GM10248 (cell line): ENCODE measurements around the gene CCRL2.

Experiments used
- CTCF ChIA-PET: fragments of 300-600 bp; sonication (Branson Sonifier 250); formaldehyde crosslinking; extraction: SDS; loops from one replicate; lab custom pipeline; 2021; ENCODE audit warnings: antibody characterized with exemption; lab: Yijun Ruan, JAX
- POLR2A ChIA-PET: fragments of 350-650 bp; sonication (Branson Sonifier 250); formaldehyde crosslinking; extraction: SDS; loops from one replicate; lab custom pipeline; 2020; ENCODE audit warnings: antibody characterized with exemption; lab: Yijun Ruan, JAX
- DNase-seq: peaks from one replicate; pipeline ENCODE4 v3.0.0; 2012; ENCODE audit errors: extremely low spot score
- CTCF ChIP-seq: IDR thresholded peaks from 2 replicates; pipeline ENCODE4 v1.5.1; 2012; ENCODE audit warnings: mild to moderate bottlenecking, low read depth; ENCODE audit errors: extremely low read depth, missing control alignments, control extremely low read depth

Gene CCRL2

DNA sequence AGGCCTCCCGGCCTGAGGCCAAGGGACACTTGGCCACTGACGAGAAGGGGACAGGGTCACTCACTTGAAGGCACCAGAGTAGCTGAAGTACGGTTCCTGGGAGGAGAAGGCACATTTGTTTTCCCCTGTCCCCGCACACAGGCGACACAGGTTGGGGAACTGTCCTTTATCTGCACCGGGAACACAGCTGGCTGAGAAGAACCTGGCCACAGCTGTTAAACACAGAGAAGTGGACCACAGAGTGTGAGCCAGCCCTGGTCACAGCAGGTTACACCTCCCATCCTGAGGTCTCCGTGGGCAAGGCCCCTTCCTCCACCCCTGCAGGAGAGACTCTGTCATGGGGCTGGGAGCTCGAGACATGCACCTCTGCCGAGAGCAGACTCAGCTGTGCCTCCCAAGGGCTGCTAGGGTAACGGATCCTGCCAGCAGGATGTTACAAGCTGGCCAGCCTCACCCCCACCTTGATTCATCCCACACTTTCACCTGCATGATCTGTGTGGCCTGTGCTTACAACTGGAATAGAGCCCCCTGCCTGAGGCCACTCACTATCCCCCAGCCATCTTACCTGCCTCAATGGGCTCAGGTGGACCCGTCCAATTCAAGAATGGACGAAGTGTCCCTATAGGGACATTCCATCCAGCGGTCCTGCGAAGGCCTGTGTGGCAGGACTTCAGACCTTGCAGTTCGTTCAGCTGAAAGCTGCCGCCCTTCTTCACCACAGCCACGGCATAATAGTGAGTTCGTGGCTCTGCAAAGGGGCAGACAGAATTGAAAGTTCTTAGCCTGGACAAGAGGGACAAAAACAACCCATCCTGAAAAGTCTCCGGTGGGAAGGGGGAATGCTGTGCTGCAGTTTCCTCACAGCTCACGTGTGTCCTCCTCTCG, 48.4 kb downstream of the CCRL2 start:
- no peak for DNase-seq
- POLR2A ChIA-PET = no interaction called here
- TF ChIP-seq CTCF = no peak
- CTCF ChIA-PET = interaction anchor here (1.2 to 2.7 kb wide), 2 partner anchors 13 to 103 kb away, joined by 4 to 8 read pairs; no protein-coding TSS in a partner anchor

DNA sequence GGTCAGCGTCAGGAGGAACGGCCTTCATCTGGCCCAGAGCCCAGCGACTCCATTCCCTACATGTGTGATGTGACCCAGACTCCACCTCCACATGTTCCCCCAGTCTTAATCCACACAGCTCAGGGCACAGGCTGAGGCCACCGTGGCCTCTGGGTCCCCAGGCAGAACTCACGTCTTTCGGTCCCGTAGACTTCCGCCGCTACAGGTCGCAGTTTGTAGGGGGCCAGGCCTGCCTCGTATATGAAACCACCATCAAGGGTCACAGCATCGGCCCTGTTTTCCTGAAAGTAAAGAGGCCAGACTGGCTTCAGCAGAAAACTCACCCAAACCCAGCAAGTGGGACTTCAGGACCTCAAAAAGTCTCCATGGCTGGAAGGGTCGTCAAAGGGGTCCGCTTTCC, 49.1 kb downstream of the CCRL2 start:
- ChIA-PET CTCF (interaction anchor here (2.7 kb wide), 1 partner anchor 102 kb away, joined by 8 read pairs; no protein-coding TSS in a partner anchor), POLR2A (no interaction called here)
- no peak for DNase-seq
- no peak for TF ChIP-seq CTCF
